GM12864 (cell line): ENCODE data around the gene THSD4.
A peak's percentile ranks its signal among the peaks of the same experiment; 100 is the strongest.

Experiments used
- DNase-seq: peaks from one replicate; pipeline ENCODE4 v3.0.0-alpha.2; 2011; ENCODE audit warnings: low read depth
- H3K4me3 ChIP-seq: 2 replicates; pipeline ENCODE4 v1.5.1; 2011; ENCODE audit warnings: mild to moderate bottlenecking, low read depth, low read length, control low read depth
- TF ChIP-seq, protein P1 (sequence below): IDR thresholded peaks from 2 replicates; pipeline ENCODE4 v1.5.1; 2011; ENCODE audit warnings: low read depth, mild to moderate bottlenecking, moderate library complexity, low read length, control low read depth, inconsistent platforms; ENCODE audit errors: missing control alignments

The THSD4 gene

DNA sequence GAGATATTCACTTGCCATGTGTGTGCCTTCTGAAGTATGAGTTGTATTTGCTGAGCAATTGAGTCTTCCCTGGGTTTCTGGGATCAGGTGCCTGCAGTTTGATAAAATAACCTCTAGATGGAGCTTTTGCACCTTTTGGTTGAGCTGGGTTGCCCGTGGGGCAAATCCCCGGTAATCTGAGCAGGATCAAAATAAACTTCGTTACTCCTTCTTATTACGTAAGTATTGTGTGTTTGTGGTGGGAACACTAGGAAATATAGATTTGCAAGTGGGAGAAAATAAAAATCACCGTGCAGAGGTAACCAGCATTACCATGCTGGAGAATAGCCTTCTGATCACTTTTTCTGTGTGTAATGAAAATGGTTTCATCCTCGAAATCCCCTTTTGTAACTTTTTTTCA lies 417.7 kb downstream of the THSD4 start:
- DNase-seq, result no peak
- TF ChIP-seq, protein P1, sequence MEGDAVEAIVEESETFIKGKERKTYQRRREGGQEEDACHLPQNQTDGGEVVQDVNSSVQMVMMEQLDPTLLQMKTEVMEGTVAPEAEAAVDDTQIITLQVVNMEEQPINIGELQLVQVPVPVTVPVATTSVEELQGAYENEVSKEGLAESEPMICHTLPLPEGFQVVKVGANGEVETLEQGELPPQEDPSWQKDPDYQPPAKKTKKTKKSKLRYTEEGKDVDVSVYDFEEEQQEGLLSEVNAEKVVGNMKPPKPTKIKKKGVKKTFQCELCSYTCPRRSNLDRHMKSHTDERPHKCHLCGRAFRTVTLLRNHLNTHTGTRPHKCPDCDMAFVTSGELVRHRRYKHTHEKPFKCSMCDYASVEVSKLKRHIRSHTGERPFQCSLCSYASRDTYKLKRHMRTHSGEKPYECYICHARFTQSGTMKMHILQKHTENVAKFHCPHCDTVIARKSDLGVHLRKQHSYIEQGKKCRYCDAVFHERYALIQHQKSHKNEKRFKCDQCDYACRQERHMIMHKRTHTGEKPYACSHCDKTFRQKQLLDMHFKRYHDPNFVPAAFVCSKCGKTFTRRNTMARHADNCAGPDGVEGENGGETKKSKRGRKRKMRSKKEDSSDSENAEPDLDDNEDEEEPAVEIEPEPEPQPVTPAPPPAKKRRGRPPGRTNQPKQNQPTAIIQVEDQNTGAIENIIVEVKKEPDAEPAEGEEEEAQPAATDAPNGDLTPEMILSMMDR, result peak; percentile 50
- H3K4me3 ChIP-seq, result no peak overlapping the region

DNA sequence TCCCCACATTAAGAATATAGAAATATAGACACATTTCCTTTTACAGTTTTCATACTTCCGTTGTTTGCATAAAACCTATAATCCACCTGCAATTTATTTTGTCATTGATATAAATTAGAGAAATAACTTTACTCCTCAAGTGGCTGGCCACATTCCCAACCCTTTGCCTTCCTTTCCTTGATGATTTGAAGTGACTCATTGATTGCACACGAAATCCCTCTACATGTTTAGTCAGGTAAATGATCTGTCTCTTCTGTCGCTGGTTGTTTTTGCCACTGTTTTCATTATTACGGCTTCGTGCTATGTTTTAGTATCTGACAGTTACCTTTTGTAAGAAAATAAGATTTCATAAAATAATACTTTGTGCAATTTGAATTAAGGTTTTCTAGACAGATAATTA lies 422.9 kb downstream of the THSD4 start:
- no peak for DNase-seq
- TF ChIP-seq, protein P1, result no peak
- no peak overlapping the region for H3K4me3 ChIP-seq

DNA sequence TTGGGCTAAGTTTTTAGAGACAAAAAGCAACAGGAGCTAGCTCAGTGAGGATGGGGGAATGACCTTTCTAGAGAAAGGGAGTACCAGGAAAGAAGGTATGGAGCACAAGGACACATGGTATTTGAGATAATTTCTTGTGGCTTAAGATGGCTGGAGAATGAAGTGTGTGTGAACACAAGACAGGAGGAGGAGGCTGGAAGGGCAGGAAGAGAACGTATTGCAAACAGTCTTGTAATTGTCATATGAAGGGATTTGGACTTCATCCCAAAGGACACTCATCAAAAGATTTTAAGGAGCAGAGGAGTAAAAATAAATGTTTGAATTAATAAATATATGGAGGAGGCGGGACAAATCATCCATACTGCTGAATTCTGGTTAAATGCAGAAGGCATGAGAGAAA lies 426.5 kb downstream of the THSD4 start:
- TF ChIP-seq, protein P1, result no peak
- DNase-seq, result no peak
- no peak overlapping the region for H3K4me3 ChIP-seq

DNA sequence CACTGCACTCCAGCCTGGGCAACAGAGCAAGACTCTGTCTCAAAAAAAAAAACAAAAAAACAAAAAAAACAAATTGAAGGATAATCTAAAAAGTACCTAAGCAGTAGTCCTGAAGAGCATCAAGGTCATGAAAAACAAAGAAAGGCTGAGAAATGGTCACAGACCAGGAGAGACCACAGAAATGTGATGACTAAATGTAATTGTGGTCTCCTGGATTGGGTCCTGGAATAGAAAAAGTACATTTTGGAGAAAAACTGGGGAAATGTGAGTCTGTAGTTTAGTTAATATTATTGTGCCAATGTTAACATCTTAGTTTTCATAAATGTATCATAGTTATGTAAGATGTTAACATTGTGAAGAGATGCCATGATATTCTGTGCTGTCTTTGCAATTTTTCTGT lies 427.6 kb downstream of the THSD4 start:
- no peak for DNase-seq
- TF ChIP-seq, protein P1, result no peak
- H3K4me3 ChIP-seq, result no peak overlapping the region

DNA sequence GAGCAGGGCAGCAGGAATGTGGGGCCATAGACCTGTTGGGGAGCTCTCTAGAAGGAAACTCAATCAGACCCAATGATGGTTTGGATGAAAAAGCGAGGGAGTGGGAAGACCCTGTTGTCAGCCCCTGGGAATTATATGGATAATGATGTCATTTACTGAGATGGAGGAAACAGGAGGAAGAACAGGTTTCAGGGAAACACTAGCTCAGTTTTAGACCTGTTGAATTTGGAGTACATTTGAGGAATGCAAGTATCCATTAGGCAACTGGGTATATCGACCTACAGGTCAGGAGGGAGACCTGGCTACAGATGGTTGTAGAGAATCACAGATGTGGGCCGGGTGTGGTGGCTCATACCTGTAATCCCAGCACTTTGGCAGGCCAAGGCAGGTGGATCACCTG lies 428.1 kb downstream of the THSD4 start:
- TF ChIP-seq, protein P1, result no peak
- no peak for DNase-seq
- H3K4me3 ChIP-seq, result no peak overlapping the region

DNA sequence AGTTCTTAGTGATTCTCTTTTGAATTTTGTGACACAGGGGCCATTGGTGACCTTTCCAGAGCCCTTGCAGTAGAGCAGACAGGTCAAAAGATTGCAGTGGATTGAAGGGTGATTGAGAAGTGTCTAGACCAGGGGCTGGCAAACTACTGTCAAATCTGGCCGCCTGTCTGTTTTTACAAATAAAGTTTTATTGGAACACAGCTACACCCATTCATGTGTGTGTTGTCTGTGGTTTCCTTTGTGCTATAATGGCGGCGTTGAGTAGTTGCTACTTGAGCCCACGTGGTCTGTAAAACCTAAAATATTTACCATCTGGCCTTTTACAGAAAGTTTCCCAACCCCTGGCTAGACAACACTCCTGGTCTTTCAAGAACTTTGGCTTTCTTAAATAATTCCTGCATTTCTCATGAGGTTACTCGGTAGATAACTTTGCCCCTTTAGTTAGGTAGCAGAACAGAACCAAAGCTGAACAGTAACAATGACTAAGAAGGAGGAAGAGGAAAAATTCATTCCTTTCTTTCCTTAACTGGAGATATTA lies 430.0 kb downstream of the THSD4 start:
- TF ChIP-seq, protein P1, result no peak
- no peak for DNase-seq
- no peak overlapping the region for H3K4me3 ChIP-seq

DNA sequence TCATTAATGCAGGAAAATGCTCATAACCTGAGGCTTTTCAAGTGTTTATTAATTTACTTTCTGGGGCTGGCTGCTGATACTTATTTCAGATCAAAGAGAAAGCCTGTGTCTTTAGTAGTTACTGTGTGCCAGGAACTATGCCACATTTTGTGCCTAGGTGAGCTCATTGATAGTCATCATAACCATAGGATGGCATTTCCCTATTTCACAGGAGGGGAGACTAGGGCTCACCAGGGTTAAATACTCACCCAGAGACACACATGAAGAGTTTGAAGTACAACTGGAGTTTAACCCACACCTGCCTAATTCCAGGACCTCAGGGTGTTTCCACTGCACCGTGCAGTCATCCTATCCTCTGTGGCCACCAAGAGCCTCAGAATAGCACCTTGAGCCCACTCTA lies 430.7 kb downstream of the THSD4 start:
- H3K4me3 ChIP-seq, result no peak overlapping the region
- no peak for DNase-seq
- TF ChIP-seq, protein P1, result no peak
